ENCODE results near the gene RASL10B.

The RASL10B gene

DNA sequence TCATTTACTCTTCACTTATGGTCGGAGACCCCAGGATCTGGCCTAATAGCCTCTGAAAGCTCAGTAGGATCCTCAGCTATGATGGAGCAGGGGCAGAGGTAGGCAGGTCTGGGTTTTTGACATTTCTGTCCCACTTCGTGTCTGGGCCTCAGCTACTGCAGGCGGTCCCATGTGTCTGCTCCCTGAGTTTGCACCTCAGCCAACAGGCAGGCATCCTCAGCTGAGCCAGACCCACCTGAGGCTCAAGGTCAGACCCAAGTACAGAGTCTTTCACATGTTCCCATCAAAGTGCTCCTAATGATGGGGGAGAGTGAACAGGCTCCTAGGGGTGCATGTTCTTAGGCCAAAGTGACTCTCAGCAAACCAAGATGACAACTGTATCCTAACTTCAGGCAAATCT lies 2.9 kb upstream of the RASL10B start (continued):
- TF ChIP-seq, protein P1, sequence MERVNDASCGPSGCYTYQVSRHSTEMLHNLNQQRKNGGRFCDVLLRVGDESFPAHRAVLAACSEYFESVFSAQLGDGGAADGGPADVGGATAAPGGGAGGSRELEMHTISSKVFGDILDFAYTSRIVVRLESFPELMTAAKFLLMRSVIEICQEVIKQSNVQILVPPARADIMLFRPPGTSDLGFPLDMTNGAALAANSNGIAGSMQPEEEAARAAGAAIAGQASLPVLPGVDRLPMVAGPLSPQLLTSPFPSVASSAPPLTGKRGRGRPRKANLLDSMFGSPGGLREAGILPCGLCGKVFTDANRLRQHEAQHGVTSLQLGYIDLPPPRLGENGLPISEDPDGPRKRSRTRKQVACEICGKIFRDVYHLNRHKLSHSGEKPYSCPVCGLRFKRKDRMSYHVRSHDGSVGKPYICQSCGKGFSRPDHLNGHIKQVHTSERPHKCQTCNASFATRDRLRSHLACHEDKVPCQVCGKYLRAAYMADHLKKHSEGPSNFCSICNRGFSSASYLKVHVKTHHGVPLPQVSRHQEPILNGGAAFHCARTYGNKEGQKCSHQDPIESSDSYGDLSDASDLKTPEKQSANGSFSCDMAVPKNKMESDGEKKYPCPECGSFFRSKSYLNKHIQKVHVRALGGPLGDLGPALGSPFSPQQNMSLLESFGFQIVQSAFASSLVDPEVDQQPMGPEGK (CRISPR knock-in tag; IDR thresholded peaks at IDR 0.05; ENCODE audit: borderline replicate concordance) = no peak
- TF ChIP-seq RARB (CRISPR knock-in tag; IDR thresholded peaks at IDR 0.05) (no peak), ZNF565 (CRISPR knock-in tag; conservative IDR thresholded peaks at IDR 0.05; ENCODE audit: low read depth) (no peak), ESRRG (CRISPR knock-in tag; IDR thresholded peaks at IDR 0.05) (no peak), ISL1 (CRISPR knock-in tag; IDR thresholded peaks at IDR 0.05) (no peak), TCF4 (CRISPR knock-in tag; IDR thresholded peaks at IDR 0.05; ENCODE audit: borderline replicate concordance) (no peak), CSDC2 (CRISPR knock-in tag; IDR thresholded peaks at IDR 0.05) (no peak)

DNA sequence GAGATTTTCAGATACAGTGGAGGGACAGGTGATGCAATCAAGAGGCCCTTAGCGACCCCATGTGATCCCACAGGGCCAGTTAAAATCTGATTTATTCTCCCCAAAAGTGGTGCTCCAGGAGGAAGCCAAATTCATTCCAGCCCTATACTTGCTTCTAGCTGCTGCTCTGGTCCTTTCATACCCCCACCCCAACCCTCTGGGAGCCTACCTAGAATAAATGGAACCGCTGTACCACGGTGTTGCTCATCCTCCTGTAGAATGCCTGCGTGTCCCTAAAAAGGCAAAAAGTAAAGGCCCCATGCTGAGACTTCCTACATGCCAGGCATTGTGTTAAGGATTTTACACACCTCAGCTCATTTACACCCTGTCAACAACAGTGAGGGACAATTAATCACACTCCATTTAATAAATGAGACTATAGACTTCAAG lies 2.0 kb upstream of the RASL10B start:
- TF ChIP-seq ARNTL (CRISPR knock-in tag; IDR thresholded peaks at IDR 0.05; ENCODE audit: borderline replicate concordance, low read depth) = no peak
- TF ChIP-seq, protein P2, sequence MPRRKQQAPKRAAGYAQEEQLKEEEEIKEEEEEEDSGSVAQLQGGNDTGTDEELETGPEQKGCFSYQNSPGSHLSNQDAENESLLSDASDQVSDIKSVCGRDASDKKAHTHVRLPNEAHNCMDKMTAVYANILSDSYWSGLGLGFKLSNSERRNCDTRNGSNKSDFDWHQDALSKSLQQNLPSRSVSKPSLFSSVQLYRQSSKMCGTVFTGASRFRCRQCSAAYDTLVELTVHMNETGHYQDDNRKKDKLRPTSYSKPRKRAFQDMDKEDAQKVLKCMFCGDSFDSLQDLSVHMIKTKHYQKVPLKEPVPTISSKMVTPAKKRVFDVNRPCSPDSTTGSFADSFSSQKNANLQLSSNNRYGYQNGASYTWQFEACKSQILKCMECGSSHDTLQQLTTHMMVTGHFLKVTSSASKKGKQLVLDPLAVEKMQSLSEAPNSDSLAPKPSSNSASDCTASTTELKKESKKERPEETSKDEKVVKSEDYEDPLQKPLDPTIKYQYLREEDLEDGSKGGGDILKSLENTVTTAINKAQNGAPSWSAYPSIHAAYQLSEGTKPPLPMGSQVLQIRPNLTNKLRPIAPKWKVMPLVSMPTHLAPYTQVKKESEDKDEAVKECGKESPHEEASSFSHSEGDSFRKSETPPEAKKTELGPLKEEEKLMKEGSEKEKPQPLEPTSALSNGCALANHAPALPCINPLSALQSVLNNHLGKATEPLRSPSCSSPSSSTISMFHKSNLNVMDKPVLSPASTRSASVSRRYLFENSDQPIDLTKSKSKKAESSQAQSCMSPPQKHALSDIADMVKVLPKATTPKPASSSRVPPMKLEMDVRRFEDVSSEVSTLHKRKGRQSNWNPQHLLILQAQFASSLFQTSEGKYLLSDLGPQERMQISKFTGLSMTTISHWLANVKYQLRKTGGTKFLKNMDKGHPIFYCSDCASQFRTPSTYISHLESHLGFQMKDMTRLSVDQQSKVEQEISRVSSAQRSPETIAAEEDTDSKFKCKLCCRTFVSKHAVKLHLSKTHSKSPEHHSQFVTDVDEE (CRISPR knock-in tag; IDR thresholded peaks at IDR 0.05) = no peak
- TF ChIP-seq, protein P3, sequence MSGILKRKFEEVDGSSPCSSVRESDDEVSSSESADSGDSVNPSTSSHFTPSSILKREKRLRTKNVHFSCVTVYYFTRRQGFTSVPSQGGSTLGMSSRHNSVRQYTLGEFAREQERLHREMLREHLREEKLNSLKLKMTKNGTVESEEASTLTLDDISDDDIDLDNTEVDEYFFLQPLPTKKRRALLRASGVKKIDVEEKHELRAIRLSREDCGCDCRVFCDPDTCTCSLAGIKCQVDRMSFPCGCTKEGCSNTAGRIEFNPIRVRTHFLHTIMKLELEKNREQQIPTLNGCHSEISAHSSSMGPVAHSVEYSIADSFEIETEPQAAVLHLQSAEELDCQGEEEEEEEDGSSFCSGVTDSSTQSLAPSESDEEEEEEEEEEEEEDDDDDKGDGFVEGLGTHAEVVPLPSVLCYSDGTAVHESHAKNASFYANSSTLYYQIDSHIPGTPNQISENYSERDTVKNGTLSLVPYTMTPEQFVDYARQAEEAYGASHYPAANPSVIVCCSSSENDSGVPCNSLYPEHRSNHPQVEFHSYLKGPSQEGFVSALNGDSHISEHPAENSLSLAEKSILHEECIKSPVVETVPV (CRISPR knock-in tag; IDR thresholded peaks at IDR 0.05) = no peak
- TF ChIP-seq ZNF8 (CRISPR knock-in tag; IDR thresholded peaks at IDR 0.05) = no peak
- TF ChIP-seq, protein P4, sequence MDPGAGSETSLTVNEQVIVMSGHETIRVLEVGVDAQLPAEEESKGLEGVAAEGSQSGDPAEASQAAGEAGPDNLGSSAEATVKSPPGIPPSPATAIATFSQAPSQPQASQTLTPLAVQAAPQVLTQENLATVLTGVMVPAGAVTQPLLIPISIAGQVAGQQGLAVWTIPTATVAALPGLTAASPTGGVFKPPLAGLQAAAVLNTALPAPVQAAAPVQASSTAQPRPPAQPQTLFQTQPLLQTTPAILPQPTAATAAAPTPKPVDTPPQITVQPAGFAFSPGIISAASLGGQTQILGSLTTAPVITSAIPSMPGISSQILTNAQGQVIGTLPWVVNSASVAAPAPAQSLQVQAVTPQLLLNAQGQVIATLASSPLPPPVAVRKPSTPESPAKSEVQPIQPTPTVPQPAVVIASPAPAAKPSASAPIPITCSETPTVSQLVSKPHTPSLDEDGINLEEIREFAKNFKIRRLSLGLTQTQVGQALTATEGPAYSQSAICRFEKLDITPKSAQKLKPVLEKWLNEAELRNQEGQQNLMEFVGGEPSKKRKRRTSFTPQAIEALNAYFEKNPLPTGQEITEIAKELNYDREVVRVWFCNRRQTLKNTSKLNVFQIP (CRISPR knock-in tag; IDR thresholded peaks at IDR 0.05; ENCODE audit: borderline replicate concordance, low read depth) = no peak
- no peak for TF ChIP-seq TCF4 (CRISPR knock-in tag; IDR thresholded peaks at IDR 0.05; ENCODE audit: borderline replicate concordance)
- no peak for TF ChIP-seq CSDC2 (CRISPR knock-in tag; IDR thresholded peaks at IDR 0.05)
- TF ChIP-seq, protein P1 (CRISPR knock-in tag; IDR thresholded peaks at IDR 0.05; ENCODE audit: borderline replicate concordance) = no peak
- TF ChIP-seq SNAI2 (CRISPR knock-in tag; IDR thresholded peaks at IDR 0.05) = no peak
- TF ChIP-seq ESRRG (CRISPR knock-in tag; IDR thresholded peaks at IDR 0.05) = no peak
- TF ChIP-seq BACH2 (CRISPR knock-in tag; IDR thresholded peaks at IDR 0.05; ENCODE audit: borderline replicate concordance) = no peak
- no peak for TF ChIP-seq ZC3H10 (CRISPR knock-in tag; IDR thresholded peaks at IDR 0.05)
- TF ChIP-seq RARB (CRISPR knock-in tag; IDR thresholded peaks at IDR 0.05) = no peak
- no peak for TF ChIP-seq ZFP30 (CRISPR knock-in tag; IDR thresholded peaks at IDR 0.05)
- no peak for TF ChIP-seq OSR1 (CRISPR knock-in tag; IDR thresholded peaks at IDR 0.05)

DNA sequence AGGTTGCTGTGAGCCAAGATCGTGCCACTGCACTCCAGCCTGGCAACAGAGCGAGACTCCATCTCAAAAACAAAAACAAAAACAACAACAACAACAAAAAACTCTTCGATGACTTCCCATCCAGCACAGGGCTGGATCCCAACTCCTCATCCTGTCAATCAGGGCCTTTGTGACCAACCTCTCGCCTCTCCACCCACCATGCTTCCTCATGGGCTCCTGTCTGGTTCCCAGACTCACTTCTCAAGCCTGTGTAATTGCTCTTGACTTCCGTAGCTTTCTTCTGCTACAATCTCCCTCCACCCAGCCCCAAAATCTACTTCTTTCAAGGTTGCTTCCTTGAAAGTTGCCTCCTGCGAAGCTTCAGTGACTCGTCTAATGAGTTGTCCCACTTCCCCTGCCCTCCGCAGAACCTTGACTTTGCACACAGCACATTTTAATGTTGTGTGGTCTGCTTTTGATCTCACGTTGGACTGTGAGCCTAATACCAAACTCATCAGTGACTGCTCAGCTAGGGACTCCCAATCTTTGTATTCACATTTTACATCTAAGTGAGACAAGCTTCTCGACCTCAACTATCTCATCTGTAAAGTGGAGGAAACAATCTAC lies 936 bp upstream of the RASL10B start:
- no peak for ATAC-seq

More for the DNA sequence above, 2.0 kb upstream of the RASL10B start:
- ATAC-seq = no peak

More for the DNA sequence above, 936 bp upstream of the RASL10B start:
- TF ChIP-seq ESRRG (CRISPR knock-in tag; IDR thresholded peaks at IDR 0.05) = no peak
- no peak for TF ChIP-seq OSR1 (CRISPR knock-in tag; IDR thresholded peaks at IDR 0.05)
- TF ChIP-seq ZC3H10 (CRISPR knock-in tag; IDR thresholded peaks at IDR 0.05) = no peak
- TF ChIP-seq, protein P4 (CRISPR knock-in tag; IDR thresholded peaks at IDR 0.05; ENCODE audit: borderline replicate concordance, low read depth) = no peak
- TF ChIP-seq ZNF70 (CRISPR knock-in tag; IDR thresholded peaks at IDR 0.05) = no peak
